Endometrium (tissue), 2 donors: ENCODE results near the gene PCDHB8.
"Not testable (repeated sequence)": the region's sequence is repeated elsewhere in the genome, so short reads cannot be mapped to it uniquely, and the experiment has no call there.

Source experiments
- FAIRE-seq: peaks from 2 replicates; lab custom pipeline; 2012; peaks lifted over from hg19 to GRCh38; lab: Jason Lieb, UNC
- donor health status: control.
- donor health status: control.

The PCDHB8 gene

DNA sequence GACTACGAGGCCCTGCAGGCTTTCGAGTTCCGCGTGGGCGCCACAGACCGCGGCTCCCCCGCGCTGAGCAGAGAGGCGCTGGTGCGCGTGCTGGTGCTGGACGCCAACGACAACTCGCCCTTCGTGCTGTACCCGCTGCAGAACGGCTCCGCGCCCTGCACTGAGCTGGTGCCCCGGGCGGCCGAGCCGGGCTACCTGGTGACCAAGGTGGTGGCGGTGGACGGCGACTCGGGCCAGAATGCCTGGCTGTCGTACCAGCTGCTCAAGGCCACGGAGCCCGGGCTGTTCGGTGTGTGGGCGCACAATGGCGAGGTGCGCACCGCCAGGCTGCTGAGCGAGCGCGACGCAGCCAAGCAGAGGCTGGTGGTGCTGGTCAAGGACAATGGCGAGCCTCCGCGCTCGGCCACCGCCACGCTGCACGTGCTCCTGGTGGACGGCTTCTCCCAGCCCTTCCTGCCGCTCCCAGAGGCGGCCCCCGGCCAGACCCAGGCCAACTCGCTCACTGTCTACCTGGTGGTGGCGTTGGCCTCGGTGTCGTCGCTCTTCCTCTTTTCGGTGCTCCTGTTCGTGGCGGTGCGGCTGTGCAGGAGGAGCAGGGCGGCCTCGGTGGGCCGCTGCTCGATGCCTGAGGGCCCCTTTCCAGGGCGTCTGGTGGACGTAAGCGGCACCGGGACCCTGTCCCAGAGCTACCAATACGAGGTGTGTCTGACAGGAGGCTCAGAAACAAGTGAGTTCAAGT is 6.7 kb downstream of the PCDHB8 start:
- not testable (repeated sequence) for FAIRE-seq

DNA sequence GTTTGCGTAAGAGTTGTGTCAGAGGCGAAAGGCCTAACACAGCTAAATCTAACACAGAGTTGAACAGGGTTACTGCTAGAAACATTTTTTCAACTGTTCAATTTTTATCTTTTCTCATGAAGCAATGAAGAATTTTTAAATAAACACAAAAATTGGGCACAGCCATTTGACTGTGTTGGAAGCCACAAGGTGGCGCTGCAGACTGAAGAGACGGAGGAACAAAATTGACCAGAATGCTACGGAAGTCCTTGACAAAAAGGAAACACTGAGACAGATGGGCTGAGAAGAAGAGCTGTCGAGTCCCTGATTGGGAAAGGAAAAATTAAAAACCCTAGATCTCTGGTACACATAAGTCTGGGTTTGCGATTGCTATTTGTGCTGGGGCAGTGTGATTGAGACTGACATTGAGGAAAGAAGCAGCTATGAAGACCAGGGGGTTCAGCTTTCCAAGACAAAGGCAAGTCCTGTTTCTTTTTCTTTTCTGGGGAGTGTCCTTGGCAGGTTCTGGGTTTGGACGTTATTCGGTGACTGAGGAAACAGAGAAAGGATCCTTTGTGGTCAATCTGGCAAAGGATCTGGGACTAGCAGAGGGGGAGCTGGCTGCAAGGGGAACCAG is 9.4 kb downstream of the PCDHB8 start, which contains the start of gene PCDHB9:
Gene PCDHB9 (plus strand): TSS at position 265 of the 616 bp plus-strand sequence. CDS start 158 bp downstream, at position 423.
- no peak for FAIRE-seq

DNA sequence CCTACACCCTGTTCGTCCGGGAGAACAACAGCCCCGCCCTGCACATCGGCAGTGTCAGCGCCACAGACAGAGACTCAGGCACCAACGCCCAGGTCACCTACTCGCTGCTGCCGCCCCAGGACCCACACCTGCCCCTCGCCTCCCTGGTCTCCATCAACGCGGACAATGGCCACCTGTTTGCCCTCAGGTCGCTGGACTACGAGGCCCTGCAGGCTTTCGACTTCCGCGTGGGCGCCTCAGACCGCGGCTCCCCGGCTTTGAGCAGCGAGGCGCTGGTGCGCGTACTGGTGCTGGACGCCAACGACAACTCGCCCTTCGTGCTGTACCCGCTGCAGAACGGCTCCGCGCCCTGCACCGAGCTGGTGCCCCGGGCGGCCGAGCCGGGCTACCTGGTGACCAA is 11.1 kb downstream of the PCDHB8 start:
- not testable (repeated sequence) for FAIRE-seq

DNA sequence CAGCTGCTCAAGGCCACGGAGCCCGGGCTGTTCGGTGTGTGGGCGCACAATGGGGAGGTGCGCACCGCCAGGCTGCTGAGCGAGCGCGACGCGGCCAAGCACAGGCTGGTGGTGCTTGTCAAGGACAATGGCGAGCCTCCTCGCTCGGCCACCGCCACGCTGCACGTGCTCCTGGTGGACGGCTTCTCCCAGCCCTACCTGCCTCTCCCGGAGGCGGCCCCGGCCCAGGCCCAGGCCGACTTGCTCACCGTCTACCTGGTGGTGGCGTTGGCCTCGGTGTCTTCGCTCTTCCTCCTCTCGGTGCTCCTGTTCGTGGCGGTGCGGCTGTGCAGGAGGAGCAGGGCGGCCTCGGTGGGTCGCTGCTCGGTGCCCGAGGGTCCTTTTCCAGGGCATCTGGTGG is 11.5 kb downstream of the PCDHB8 start:
- FAIRE-seq = not testable (repeated sequence)

DNA sequence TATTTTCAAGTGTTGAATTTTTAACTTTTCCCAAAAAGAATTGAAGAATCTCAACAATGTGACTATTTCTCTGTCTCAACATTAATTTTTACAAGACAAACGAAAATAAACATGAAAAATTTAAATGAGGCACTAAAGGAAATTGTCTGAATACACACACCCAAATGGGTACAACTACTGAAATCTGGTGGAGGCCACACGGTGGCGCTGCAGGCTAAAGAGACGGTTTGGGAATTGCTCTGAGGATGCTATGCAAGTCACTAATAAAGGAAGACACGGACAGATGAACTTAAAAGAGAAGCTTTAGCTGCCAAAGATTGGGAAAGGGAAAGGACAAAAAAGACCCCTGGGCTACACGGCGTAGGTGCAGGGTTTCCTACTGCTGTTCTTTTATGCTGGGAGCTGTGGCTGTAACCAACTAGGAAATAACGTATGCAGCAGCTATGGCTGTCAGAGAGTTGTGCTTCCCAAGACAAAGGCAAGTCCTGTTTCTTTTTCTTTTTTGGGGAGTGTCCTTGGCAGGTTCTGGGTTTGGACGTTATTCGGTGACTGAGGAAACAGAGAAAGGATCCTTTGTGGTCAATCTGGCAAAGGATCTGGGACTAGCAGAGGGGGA is 14.6 kb downstream of the PCDHB8 start, which contains the start of gene PCDHB10:
Gene PCDHB10 (plus strand): TSS at position 244 of the 616 bp plus-strand sequence. CDS start 200 bp downstream, at position 444.
- FAIRE-seq = no peak

DNA sequence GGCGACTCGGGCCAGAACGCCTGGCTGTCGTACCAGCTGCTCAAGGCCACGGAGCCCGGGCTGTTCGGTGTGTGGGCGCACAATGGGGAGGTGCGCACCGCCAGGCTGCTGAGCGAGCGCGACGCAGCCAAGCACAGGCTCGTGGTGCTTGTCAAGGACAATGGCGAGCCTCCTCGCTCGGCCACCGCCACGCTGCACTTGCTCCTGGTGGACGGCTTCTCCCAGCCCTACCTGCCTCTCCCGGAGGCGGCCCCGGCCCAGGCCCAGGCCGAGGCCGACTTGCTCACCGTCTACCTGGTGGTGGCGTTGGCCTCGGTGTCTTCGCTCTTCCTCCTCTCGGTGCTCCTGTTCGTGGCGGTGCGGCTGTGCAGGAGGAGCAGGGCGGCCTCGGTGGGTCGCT is 16.7 kb downstream of the PCDHB8 start:
- not testable (repeated sequence) for FAIRE-seq

DNA sequence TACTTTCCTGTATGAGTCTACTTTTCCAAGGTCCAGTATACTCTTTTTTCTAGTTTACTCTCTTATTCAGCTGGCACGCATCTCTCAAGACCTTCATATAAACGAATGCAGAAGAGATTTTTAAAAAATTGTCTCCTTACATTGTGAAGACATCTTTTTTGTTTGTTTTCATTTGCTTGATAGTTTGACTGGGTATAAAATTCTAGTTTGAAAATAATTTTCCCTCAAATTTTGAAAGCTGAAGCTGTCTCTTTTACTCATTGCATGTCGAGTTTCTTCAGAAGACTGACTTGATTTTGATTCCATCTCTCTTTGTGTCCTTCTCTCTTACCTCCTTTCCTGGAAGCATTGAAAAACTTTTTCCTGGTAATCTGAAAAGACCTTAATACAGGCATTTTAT is 18.8 kb downstream of the PCDHB8 start:
- no peak for FAIRE-seq

DNA sequence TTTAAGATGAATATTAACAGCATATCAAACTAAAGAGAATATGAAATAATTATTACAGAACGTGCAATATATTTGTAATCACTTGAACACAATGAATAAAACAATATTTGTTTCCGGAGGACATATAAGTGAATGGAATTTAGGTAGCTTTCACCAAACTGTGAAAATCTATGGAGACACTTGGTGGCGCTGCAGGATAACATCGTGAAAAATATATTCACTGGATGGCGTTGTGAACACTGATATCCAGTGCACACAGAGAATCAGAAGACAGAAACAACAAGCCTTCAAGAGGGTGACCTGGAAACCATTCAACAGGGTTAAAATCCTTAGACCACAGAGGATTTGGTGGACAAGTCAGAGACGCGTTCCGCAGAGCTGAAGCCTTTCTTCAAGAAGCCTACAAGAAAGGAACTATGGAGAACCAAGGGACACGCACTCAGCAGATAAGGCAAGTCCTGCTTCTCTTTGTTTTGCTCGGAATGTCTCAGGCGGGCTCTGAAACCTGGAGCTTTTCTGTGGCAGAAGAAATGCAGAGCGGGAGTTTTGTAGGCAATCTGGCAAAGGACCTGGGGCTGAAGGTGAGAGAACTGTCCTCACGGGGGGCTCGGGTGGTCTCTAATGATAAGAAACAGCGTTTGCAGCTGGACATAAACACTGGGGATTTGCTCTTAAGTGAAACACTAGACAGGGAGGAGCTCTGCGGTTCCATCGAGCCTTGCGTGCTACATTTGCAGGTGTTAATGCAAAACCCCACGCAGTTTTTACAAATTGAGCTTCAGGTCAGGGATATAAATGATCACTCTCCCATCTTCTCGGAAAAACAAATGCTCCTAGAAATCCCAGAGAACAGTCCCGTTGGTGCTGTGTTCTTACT is 22.0 kb downstream of the PCDHB8 start, which contains the start of gene PCDHB11:
Gene PCDHB11 (plus strand): TSS at position 269 of the 877 bp plus-strand sequence. CDS start 148 bp downstream, at position 417.
- no peak for FAIRE-seq

DNA sequence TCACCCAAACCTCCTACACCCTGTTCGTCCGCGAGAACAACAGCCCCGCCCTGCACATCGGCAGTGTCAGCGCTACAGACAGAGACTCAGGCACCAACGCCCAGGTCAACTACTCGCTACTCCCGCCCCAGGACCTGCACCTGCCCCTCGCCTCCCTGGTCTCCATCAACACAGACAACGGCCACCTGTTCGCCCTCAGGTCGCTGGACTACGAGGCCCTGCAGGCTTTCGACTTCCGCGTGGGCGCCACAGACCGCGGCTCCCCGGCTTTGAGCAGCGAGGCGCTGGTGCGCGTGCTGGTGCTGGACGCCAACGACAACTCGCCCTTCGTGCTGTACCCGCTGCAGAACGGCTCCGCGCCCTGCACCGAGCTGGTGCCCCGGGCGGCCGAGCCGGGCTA is 23.5 kb downstream of the PCDHB8 start:
- not testable (repeated sequence) for FAIRE-seq

DNA sequence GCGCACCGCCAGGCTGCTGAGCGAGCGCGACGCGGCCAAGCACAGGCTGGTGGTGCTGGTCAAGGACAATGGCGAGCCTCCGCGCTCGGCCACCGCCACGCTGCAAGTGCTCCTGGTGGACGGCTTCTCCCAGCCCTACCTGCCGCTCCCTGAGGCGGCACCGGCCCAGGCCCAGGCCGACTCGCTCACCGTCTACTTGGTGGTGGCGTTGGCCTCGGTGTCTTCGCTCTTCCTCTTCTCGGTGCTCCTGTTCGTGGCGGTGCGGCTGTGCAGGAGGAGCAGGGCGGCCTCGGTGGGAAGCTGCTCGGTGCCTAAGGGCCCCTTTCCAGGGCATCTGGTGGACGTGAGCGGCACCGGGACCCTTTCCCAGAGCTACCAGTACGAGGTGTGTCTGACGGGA is 24.1 kb downstream of the PCDHB8 start:
- FAIRE-seq = not testable (repeated sequence)

DNA sequence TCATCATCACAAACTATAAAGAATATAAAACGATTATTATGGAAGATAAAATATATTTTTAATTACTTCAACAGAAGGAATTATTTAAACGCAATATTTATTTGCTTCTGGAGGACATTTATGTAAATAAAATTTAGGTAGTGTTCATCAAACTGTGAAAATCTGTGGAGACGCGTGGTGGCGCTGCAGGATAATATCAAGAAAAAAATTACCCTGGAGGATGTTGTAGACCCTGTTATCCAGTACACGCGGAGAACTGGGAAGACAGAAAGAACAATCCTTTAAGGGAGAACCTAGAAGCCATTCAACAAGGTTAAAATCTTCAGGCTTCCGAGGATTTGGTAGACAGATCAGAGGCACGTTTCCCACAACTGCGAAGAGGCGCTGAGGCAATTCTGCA is 30.9 kb downstream of the PCDHB8 start, which contains the start of gene PCDHB12:
Gene PCDHB12 (plus strand): TSS at position 242 of the 400 bp plus-strand sequence. CDS start 189 bp downstream, outside the sequence.
- no peak for FAIRE-seq

DNA sequence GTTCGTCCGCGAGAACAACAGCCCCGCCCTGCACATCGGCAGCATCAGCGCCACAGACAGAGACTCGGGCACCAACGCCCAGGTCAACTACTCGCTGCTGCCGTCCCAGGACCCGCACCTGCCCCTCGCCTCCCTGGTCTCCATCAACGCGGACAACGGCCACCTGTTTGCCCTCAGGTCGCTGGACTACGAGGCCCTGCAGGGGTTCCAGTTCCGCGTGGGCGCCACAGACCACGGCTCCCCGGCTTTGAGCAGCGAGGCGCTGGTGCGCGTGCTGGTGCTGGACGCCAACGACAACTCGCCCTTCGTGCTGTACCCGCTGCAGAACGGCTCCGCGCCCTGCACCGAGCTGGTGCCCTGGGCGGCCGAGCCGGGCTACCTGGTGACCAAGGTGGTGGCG is 32.7 kb downstream of the PCDHB8 start:
- not testable (repeated sequence) for FAIRE-seq

DNA sequence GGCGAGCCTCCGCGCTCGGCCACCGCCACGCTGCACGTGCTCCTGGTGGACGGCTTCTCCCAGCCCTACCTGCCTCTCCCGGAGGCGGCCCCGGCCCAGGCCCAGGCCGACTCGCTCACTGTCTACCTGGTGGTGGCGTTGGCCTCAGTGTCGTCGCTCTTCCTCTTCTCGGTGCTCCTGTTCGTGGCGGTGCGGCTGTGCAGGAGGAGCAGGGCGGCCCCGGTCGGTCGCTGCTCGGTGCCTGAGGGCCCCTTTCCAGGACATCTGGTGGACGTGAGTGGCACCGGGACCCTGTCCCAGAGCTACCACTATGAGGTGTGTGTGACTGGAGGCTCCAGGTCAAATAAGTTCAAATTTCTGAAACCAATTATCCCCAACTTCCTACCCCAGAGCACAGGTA is 33.3 kb downstream of the PCDHB8 start:
- not testable (repeated sequence) for FAIRE-seq

DNA sequence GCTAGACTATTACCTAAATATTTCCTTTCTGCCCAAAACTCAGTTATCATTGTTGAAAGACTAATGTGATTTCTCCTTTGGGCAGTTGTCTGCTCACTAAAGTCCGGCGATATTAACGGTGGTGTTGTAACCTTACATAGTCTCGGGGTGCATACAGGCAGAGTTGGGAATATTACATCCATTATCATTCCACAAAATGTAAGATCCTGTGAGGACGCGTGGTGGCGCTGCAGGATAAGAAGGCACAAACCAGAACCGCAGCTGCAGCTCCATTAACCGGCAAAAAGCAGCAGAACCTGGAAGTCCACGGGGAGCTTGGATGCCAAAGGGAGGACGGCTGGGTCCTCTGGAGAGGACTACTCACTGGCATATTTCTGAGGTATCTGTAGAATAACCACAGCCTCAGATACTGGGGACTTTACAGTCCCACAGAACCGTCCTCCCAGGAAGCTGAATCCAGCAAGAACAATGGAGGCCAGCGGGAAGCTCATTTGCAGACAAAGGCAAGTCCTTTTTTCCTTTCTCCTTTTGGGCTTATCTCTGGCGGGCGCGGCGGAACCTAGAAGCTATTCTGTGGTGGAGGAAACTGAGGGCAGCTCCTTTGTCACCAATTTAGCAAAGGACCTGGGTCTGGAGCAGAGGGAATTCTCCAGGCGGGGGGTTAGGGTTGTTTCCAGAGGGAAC is 36.2 kb downstream of the PCDHB8 start, which contains the start of gene PCDHB13:
Gene PCDHB13 (plus strand): TSS at position 264 of the 684 bp plus-strand sequence. CDS start 205 bp downstream, at position 469.
- FAIRE-seq = not testable (repeated sequence)

DNA sequence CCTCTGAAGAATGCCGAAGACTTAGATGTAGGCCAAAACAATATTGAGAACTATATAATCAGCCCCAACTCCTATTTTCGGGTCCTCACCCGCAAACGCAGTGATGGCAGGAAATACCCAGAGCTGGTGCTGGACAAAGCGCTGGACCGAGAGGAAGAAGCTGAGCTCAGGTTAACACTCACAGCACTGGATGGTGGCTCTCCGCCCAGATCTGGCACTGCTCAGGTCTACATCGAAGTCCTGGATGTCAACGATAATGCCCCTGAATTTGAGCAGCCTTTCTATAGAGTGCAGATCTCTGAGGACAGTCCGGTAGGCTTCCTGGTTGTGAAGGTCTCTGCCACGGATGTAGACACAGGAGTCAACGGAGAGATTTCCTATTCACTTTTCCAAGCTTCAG is 37.0 kb downstream of the PCDHB8 start:
- FAIRE-seq = not testable (repeated sequence)

DNA sequence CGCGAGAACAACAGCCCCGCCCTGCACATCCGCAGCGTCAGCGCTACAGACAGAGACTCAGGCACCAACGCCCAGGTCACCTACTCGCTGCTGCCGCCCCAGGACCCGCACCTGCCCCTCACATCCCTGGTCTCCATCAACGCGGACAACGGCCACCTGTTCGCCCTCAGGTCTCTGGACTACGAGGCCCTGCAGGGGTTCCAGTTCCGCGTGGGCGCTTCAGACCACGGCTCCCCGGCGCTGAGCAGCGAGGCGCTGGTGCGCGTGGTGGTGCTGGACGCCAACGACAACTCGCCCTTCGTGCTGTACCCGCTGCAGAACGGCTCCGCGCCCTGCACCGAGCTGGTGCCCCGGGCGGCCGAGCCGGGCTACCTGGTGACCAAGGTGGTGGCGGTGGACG is 37.9 kb downstream of the PCDHB8 start:
- not testable (repeated sequence) for FAIRE-seq

DNA sequence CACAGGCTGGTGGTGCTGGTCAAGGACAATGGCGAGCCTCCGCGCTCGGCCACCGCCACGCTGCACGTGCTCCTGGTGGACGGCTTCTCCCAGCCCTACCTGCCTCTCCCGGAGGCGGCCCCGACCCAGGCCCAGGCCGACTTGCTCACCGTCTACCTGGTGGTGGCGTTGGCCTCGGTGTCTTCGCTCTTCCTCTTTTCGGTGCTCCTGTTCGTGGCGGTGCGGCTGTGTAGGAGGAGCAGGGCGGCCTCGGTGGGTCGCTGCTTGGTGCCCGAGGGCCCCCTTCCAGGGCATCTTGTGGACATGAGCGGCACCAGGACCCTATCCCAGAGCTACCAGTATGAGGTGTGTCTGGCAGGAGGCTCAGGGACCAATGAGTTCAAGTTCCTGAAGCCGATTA is 38.4 kb downstream of the PCDHB8 start:
- FAIRE-seq = not testable (repeated sequence)

DNA sequence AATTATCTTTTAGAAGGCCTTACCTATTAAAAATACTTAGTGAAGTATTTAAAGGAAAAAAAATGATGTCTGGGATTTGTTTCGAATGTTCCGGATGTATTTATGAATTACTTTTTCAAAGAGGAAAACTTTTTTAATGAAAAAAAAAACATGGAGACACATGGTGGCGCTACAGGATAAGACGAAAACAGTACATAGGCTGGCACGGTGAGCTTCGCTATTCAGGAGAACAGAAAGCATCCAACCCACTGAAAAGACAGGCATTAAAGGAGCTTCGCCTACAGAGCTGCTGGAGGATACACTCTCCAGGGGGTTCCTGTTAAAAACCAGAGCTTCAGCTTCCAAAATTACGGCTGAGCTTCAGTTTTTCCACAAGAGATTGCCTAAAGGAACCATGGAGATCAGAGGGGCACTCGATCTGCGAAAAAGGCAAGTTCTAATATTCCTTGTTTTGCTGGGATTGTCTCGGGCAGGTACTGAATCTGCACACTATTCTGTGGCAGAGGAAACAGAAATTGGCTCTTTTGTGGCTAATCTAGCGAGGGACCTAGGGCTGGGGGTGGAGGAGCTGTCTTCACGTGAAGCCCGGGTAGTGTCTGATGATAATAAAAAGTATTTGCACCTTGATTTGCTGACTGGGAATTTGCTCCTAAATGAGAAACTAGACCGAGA is 45.7 kb downstream of the PCDHB8 start, which contains the start of gene PCDHB14:
Gene PCDHB14 (plus strand): TSS at position 232 of the 672 bp plus-strand sequence. CDS start 163 bp downstream, at position 395.
- no peak for FAIRE-seq

DNA sequence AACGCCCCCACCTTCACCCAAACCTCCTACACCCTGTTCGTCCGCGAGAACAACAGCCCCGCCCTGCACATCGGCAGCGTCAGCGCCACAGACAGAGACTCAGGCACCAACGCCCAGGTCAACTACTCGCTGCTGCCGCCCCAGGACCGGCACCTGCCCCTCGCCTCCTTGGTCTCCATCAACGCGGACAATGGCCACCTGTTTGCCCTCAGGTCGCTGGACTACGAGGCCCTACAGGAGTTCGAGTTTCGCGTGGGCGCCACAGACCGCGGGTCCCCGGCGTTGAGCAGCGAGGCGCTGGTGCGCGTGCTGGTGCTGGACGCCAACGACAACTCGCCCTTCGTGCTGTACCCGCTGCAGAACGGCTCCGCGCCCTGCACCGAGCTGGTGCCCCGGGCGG is 47.3 kb downstream of the PCDHB8 start:
- not testable (repeated sequence) for FAIRE-seq

DNA sequence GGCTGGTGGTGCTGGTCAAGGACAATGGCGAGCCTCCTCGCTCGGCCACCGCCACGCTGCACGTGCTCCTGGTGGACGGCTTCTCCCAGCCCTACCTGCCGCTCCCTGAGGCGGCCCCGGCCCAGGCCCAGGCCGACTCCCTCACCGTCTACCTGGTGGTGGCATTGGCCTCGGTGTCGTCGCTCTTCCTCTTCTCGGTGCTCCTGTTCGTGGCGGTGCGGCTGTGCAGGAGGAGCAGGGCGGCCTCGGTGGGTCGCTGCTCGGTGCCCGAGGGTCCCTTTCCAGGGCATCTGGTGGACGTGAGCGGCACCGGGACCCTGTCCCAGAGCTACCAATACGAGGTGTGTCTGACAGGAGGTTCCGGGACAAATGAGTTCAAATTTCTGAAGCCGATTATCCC is 47.8 kb downstream of the PCDHB8 start:
- not testable (repeated sequence) for FAIRE-seq
